HCT116 (cell line): ENCODE data around the gene ABL1. TPM values are rescaled to one million over a fixed set of nuclear protein-coding genes. Genes with fewer than 3 reads are reported as not detected.
A peak's percentile ranks its signal among the peaks of the same experiment; 100 is the strongest.

Experiments used
- ATAC-seq: fragments of 200-7000 bp; cut with Tn5 transposase; 2 replicates; pipeline ENCODE4 v1.9.1; 2020; ENCODE audit warnings: mild to moderate bottlenecking, moderate library complexity
- BruUV-seq: library from RNA; stranded (reverse); fragments of 400-500 nt; replicated peaks from 2 replicates; lab custom pipeline; 2021; lab: Mats Ljungman, UMichigan
- CTCF ChIA-PET: fragments of 300-600 bp; sonication (Branson Sonifier 250); formaldehyde crosslinking; loops from one replicate; lab custom pipeline; 2021; ENCODE audit warnings: antibody characterized with exemption; lab: Charles Lee
- POLR2A ChIA-PET: fragments of 300-600, 350-600 bp; sonication (Branson Sonifier 250); formaldehyde crosslinking; loops from one replicate; lab custom pipeline; 2021; ENCODE audit warnings: antibody characterized with exemption; lab: Charles Lee
- RAD21 ChIA-PET, 2 experiments: fragments of 300-600 bp; sonication (Branson Sonifier 250); formaldehyde crosslinking; loops; one replicate each; lab custom pipeline; 2023; ENCODE audit warnings: low total read pairs in 2 of 2; ENCODE audit not compliant: uncharacterized antibody in 2 of 2, unreplicated experiment in 2 of 2, low non-redundant PET in 1 of 2; lab: Charles Lee
- DNase-seq: peaks from one replicate; pipeline ENCODE4 v3.0.0-alpha.2; 2010; ENCODE audit warnings: low read depth, low spot score
- H2AFZ ChIP-seq: fragments of 200-600 bp; shearing (Covaris generic), sonication (generic); 2 replicates; pipeline ENCODE4 v1.6.1; 2017; ENCODE audit warnings: low read depth, mixed run types, mixed read lengths, antibody characterized with exemption, low read length; ENCODE audit not compliant: poor library complexity, severe bottlenecking
- H3K27ac ChIP-seq: 2 replicates; pipeline ENCODE4 v1.5.1; 2012; ENCODE audit warnings: low read depth, low read length
- H3K27me3 ChIP-seq: fragments of 200-600 bp; sonication (generic); 2 replicates; pipeline ENCODE4 v1.6.1; 2016; ENCODE audit warnings: mixed run types, low read length, mixed read lengths; ENCODE audit not compliant: insufficient read depth
- H3K36me3 ChIP-seq, 2 experiments: fragments of 200-500 bp in 1 of 2; fragments of 200-600 bp in 1 of 2; sonication (Bioruptor generic) in 1 of 2; sonication (generic) in 1 of 2; 2 replicates each; pipeline versions ENCODE4 v1.5.1 to v1.6.1; 2014 to 2016; ENCODE audit warnings: low read length in 2 of 2, inconsistent platforms in 1 of 2, mixed read lengths in 1 of 2, mixed run types in 1 of 2; ENCODE audit not compliant: insufficient read depth in 2 of 2, control insufficient read depth in 1 of 2
- H3K4me1 ChIP-seq, 2 experiments: fragments of 200-600 bp in 1 of 2; sonication (generic) in 1 of 2; 2 replicates each; pipeline versions ENCODE4 v1.5.1 to v1.6.1; 2012 to 2017; ENCODE audit warnings: low read length in 2 of 2, inconsistent platforms in 1 of 2, mild to moderate bottlenecking in 1 of 2, mixed read lengths in 1 of 2, mixed run types in 1 of 2, moderate library complexity in 1 of 2; ENCODE audit not compliant: insufficient read depth in 2 of 2, control insufficient read depth in 1 of 2
- H3K4me2 ChIP-seq: fragments of 200-600 bp; sonication (generic); 2 replicates; pipeline ENCODE4 v1.6.1; 2017; ENCODE audit warnings: mixed run types, low read length, mixed read lengths
- H3K4me3 ChIP-seq, 2 experiments: fragments of 200-600 bp in 1 of 2; sonication (generic) in 1 of 2; replicated peaks in 1 of 2; 2 replicates each; pipeline ENCODE4 v1.5.1; 2011 to 2016; ENCODE audit warnings: low read length in 2 of 2, control low read depth in 1 of 2, low read depth in 1 of 2, mild to moderate bottlenecking in 1 of 2, mixed read lengths in 1 of 2, mixed run types in 1 of 2
- H3K79me2 ChIP-seq: fragments of 200-600 bp; sonication (generic); 2 replicates; pipeline ENCODE4 v1.6.1; 2017; ENCODE audit warnings: mild to moderate bottlenecking, mixed run types, low read length, moderate library complexity, mixed read lengths; ENCODE audit not compliant: insufficient read depth
- H3K9ac ChIP-seq: fragments of 200-600 bp; sonication (generic); 2 replicates; pipeline ENCODE4 v1.6.1; 2016; ENCODE audit warnings: low read length, mixed read lengths
- H3K9me2 ChIP-seq: fragments of 200-600 bp; sonication (generic), shearing (Covaris generic); 2 replicates; pipeline ENCODE4 v1.6.1; 2017; ENCODE audit warnings: mixed run types, mild to moderate bottlenecking, moderate library complexity; ENCODE audit not compliant: insufficient read depth
- H3K9me3 ChIP-seq, 2 experiments: fragments of 200-500 bp in 1 of 2; fragments of 200-600 bp in 1 of 2; sonication (Bioruptor generic) in 1 of 2; sonication (generic) in 1 of 2; 2 replicates each; pipeline ENCODE4 v1.6.1; 2014 to 2017; ENCODE audit warnings: low read length in 2 of 2, mixed read lengths in 2 of 2, inconsistent platforms in 1 of 2, low read depth in 1 of 2, mild to moderate bottlenecking in 1 of 2, mixed run types in 1 of 2, moderate library complexity in 1 of 2; ENCODE audit not compliant: control insufficient read depth in 1 of 2, insufficient read depth in 1 of 2
- H4K20me1 ChIP-seq: fragments of 200-600 bp; sonication (generic), shearing (Covaris generic); 2 replicates; pipeline ENCODE4 v1.6.1; 2017; ENCODE audit warnings: mixed run types, mild to moderate bottlenecking, moderate library complexity; ENCODE audit not compliant: insufficient read depth
- POLR2AphosphoS5 ChIP-seq: IDR thresholded peaks from 2 replicates; pipeline ENCODE4 v1.6.1; 2011; ENCODE audit warnings: mild to moderate bottlenecking, low read depth, low read length, moderate library complexity
- SRF ChIP-seq: IDR thresholded peaks from 2 replicates; pipeline ENCODE4 v1.6.1; 2012; ENCODE audit warnings: low read depth
- ZFX ChIP-seq: fragments of 450-650 bp; IDR thresholded peaks from 2 replicates; pipeline ENCODE4 v1.6.1; 2017
- intact Hi-C: fragments of 100-400 bp; cut with micrococcal nuclease; formaldehyde crosslinking; loops from 2 replicates; pipeline ENCODE4 v1.10.0; 2022
- total RNA-seq: library from RNA; stranded (reverse); gene quantifications from one replicate; pipeline ENCODE4 v1.2.1, GENCODE V29; 2021; ENCODE audit not compliant: unreplicated experiment
- TF ChIP-seq, protein P1 (sequence below): IDR thresholded peaks from 2 replicates; pipeline ENCODE4 v1.6.1; 2011; ENCODE audit warnings: mild to moderate bottlenecking, low read length, moderate library complexity; ENCODE audit not compliant: insufficient replicate concordance; ENCODE audit errors: extremely low read depth
- TF ChIP-seq, protein P2 (sequence below): IDR thresholded peaks from 2 replicates; pipeline ENCODE4 v1.6.1; 2012; ENCODE audit warnings: low read depth

The ABL1 gene
- total RNA-seq, 1 experiment from 2014 or later: 54.7 TPM

DNA sequence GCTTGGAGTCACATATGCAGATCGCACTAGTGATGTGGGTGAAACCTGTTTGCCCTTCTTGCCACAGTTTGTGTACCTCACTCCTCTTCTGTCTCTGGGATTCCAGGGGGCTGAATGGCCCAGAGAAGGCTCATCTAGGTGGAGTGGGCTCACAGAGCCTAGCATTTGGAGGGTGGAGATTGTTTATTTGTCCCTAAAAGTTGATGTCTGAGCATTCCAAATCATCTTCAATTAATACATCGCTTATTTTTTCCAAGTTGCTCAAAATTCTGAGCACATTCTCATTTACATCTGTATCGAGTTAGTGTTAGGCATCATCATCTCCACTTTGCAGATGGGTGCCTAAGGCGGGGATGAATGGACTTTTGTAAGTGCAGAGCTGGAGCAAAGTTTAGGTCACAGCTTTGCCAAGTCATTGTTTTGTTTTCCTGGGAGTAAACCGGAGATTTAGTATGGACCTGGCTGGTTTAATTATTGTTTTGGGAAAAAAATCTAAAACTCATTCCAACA lies 2.0 kb downstream of the ABL1 start:
- CTCF ChIA-PET: no interaction called here
- peaks cover 3% of the 10 kb centered on the region; the same call in 1 of the 2 replicates for H4K20me1 ChIP-seq
- POLR2A ChIA-PET: interaction anchor here (0.6 kb wide), 1 partner anchor 26 kb away, joined by 3 read pairs; no protein-coding TSS in a partner anchor
- no peaks in the 10 kb centered on the region for H3K9me2 ChIP-seq
- H3K9ac ChIP-seq: no peak overlapping the region
- H3K27ac ChIP-seq: no peak overlapping the region
- H3K36me3 ChIP-seq: no peaks in the 10 kb centered on the region
- H3K4me2 ChIP-seq: peak overlapping the region; percentile 89; the same call in 1 of the 2 replicates
- BruUV-seq: no TSS peak
- H3K27me3 ChIP-seq: no peaks in the 10 kb centered on the region
- H3K4me3 ChIP-seq: no peak overlapping the region
- DNase-seq: no peak
- intact Hi-C loops: no loop called here
- no peak for ATAC-seq
- H2AFZ ChIP-seq: no peak overlapping the region
- no peaks in the 10 kb centered on the region for H3K9me3 ChIP-seq
- TF ChIP-seq ZFX: no peak
- TF ChIP-seq, protein P1, sequence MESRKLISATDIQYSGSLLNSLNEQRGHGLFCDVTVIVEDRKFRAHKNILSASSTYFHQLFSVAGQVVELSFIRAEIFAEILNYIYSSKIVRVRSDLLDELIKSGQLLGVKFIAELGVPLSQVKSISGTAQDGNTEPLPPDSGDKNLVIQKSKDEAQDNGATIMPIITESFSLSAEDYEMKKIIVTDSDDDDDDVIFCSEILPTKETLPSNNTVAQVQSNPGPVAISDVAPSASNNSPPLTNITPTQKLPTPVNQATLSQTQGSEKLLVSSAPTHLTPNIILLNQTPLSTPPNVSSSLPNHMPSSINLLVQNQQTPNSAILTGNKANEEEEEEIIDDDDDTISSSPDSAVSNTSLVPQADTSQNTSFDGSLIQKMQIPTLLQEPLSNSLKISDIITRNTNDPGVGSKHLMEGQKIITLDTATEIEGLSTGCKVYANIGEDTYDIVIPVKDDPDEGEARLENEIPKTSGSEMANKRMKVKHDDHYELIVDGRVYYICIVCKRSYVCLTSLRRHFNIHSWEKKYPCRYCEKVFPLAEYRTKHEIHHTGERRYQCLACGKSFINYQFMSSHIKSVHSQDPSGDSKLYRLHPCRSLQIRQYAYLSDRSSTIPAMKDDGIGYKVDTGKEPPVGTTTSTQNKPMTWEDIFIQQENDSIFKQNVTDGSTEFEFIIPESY: no peak
- TF ChIP-seq SRF: no peak
- TF ChIP-seq POLR2AphosphoS5: no peak
- TF ChIP-seq, protein P2, sequence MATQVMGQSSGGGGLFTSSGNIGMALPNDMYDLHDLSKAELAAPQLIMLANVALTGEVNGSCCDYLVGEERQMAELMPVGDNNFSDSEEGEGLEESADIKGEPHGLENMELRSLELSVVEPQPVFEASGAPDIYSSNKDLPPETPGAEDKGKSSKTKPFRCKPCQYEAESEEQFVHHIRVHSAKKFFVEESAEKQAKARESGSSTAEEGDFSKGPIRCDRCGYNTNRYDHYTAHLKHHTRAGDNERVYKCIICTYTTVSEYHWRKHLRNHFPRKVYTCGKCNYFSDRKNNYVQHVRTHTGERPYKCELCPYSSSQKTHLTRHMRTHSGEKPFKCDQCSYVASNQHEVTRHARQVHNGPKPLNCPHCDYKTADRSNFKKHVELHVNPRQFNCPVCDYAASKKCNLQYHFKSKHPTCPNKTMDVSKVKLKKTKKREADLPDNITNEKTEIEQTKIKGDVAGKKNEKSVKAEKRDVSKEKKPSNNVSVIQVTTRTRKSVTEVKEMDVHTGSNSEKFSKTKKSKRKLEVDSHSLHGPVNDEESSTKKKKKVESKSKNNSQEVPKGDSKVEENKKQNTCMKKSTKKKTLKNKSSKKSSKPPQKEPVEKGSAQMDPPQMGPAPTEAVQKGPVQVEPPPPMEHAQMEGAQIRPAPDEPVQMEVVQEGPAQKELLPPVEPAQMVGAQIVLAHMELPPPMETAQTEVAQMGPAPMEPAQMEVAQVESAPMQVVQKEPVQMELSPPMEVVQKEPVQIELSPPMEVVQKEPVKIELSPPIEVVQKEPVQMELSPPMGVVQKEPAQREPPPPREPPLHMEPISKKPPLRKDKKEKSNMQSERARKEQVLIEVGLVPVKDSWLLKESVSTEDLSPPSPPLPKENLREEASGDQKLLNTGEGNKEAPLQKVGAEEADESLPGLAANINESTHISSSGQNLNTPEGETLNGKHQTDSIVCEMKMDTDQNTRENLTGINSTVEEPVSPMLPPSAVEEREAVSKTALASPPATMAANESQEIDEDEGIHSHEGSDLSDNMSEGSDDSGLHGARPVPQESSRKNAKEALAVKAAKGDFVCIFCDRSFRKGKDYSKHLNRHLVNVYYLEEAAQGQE: no peak
- RAD21 ChIA-PET: no interaction called here
- H3K79me2 ChIP-seq: peaks cover 83% of the 10 kb centered on the region
- H3K4me1 ChIP-seq: peaks cover 24 to 36% of the 10 kb centered on the region in 2 experiments
